Activated naive CD8-positive, alpha-beta T cell treated with anti-CD3 and anti-CD28 coated beads for 36 hours (primary cell): ENCODE results near the gene OCA2. TPM values are rescaled to one million over a fixed set of nuclear protein-coding genes. Genes with fewer than 3 reads are reported as not detected.
A peak's percentile ranks its signal among the peaks of the same experiment; 100 is the strongest.
"Not testable (repeated sequence)": the region's sequence is repeated elsewhere in the genome, so short reads cannot be mapped to it uniquely, and the experiment has no call there.

Experiments used
- DNase-seq: peaks from one replicate; pipeline ENCODE4 v3.0.0; 2021
- H3K27ac Mint-ChIP-seq: one replicate; pipeline ENCODE4 v1.8.0; 2022; ENCODE audit warnings: mild to moderate bottlenecking, moderate library complexity, mixed read lengths
- H3K27me3 Mint-ChIP-seq: one replicate; pipeline ENCODE4 v1.8.0; 2022; ENCODE audit warnings: mild to moderate bottlenecking, mixed read lengths
- H3K36me3 Mint-ChIP-seq: one replicate; pipeline ENCODE4 v1.8.0; 2021; ENCODE audit warnings: mild to moderate bottlenecking, mixed read lengths
- H3K4me1 Mint-ChIP-seq: one replicate; pipeline ENCODE4 v1.8.0; 2021; ENCODE audit warnings: mixed read lengths
- H3K4me3 Mint-ChIP-seq: one replicate; pipeline ENCODE4 v1.8.0; 2022; ENCODE audit warnings: mild to moderate bottlenecking, moderate library complexity, mixed read lengths
- H3K9me3 Mint-ChIP-seq: one replicate; pipeline ENCODE4 v1.8.0; 2022; ENCODE audit warnings: mixed read lengths
- total RNA-seq, 2 experiments: library from RNA; stranded (reverse); gene quantifications; one replicate each; pipeline ENCODE4 v1.2.3, GENCODE V29; 2021

OCA2 gene
- total RNA-seq, 2 experiments from 2014 or later = not detected

- no peak overlapping the region for H3K4me3 Mint-ChIP-seq
- H3K27me3 Mint-ChIP-seq = no peaks in the 10 kb centered on the region
- DNase-seq = no peak
- H3K36me3 Mint-ChIP-seq = peaks cover 13% of the 10 kb centered on the region
- no peaks in the 10 kb centered on the region for H3K4me1 Mint-ChIP-seq
- H3K9me3 Mint-ChIP-seq = no peaks in the 10 kb centered on the region
- no peak overlapping the region for H3K27ac Mint-ChIP-seq
Measured at GRCh38 chr15:28125673-28126651, 26.8 kb upstream of the OCA2 start.

- H3K27ac Mint-ChIP-seq = no peak overlapping the region
- H3K36me3 Mint-ChIP-seq = peaks cover 13% of the 10 kb centered on the region
- no peaks in the 10 kb centered on the region for H3K4me1 Mint-ChIP-seq
- H3K4me3 Mint-ChIP-seq = no peak overlapping the region
- H3K27me3 Mint-ChIP-seq = no peaks in the 10 kb centered on the region
- no peaks in the 10 kb centered on the region for H3K9me3 Mint-ChIP-seq
- DNase-seq = no peak
Measured at GRCh38 chr15:28124841-28125240, 25.7 kb upstream of the OCA2 start.

- H3K27ac Mint-ChIP-seq = no peak overlapping the region
- no peak overlapping the region for H3K4me3 Mint-ChIP-seq
- H3K9me3 Mint-ChIP-seq = no peaks in the 10 kb centered on the region
- no peaks in the 10 kb centered on the region for H3K4me1 Mint-ChIP-seq
- peaks cover 13% of the 10 kb centered on the region for H3K36me3 Mint-ChIP-seq
- no peaks in the 10 kb centered on the region for H3K27me3 Mint-ChIP-seq
- DNase-seq = peak; percentile 30
Measured at GRCh38 chr15:28123408-28124023, 24.4 kb upstream of the OCA2 start.

- no peaks in the 10 kb centered on the region for H3K4me1 Mint-ChIP-seq
- H3K36me3 Mint-ChIP-seq = peaks cover 11% of the 10 kb centered on the region
- no peaks in the 10 kb centered on the region for H3K9me3 Mint-ChIP-seq
- H3K27me3 Mint-ChIP-seq = no peaks in the 10 kb centered on the region
- no peak overlapping the region for H3K4me3 Mint-ChIP-seq
- no peak for DNase-seq
- no peak overlapping the region for H3K27ac Mint-ChIP-seq
Measured at GRCh38 chr15:28122038-28122949, 23.2 kb upstream of the OCA2 start.

GRCh38 chr15:28121577-28121976 is 22.5 kb upstream of the OCA2 start:
- H3K27ac Mint-ChIP-seq, DNase-seq, H3K4me1 Mint-ChIP-seq, H3K9me3 Mint-ChIP-seq, H3K27me3 Mint-ChIP-seq, H3K4me3 Mint-ChIP-seq: not testable (repeated sequence)
- peaks cover 11% of the 10 kb centered on the region for H3K36me3 Mint-ChIP-seq

GRCh38 chr15:28120359-28120640 is 21.2 kb upstream of the OCA2 start:
- H3K27ac Mint-ChIP-seq = no peak overlapping the region
- no peaks in the 10 kb centered on the region for H3K27me3 Mint-ChIP-seq
- no peaks in the 10 kb centered on the region for H3K4me1 Mint-ChIP-seq
- DNase-seq = no peak
- no peaks in the 10 kb centered on the region for H3K9me3 Mint-ChIP-seq
- H3K36me3 Mint-ChIP-seq = peaks cover 11% of the 10 kb centered on the region
- H3K4me3 Mint-ChIP-seq = no peak overlapping the region

GRCh38 chr15:28118531-28118930 is 19.4 kb upstream of the OCA2 start:
- no peaks in the 10 kb centered on the region for H3K4me1 Mint-ChIP-seq
- H3K36me3 Mint-ChIP-seq = peaks cover 12% of the 10 kb centered on the region
- H3K27me3 Mint-ChIP-seq = no peaks in the 10 kb centered on the region
- DNase-seq = no peak
- no peak overlapping the region for H3K4me3 Mint-ChIP-seq
- no peak overlapping the region for H3K27ac Mint-ChIP-seq
- no peaks in the 10 kb centered on the region for H3K9me3 Mint-ChIP-seq

- peaks cover 8% of the 10 kb centered on the region for H3K36me3 Mint-ChIP-seq
- H3K4me3 Mint-ChIP-seq = no peak overlapping the region
- no peaks in the 10 kb centered on the region for H3K9me3 Mint-ChIP-seq
- H3K4me1 Mint-ChIP-seq = no peaks in the 10 kb centered on the region
- no peaks in the 10 kb centered on the region for H3K27me3 Mint-ChIP-seq
- no peak for DNase-seq
- H3K27ac Mint-ChIP-seq = no peak overlapping the region
Measured at GRCh38 chr15:28118083-28118482, 19.0 kb upstream of the OCA2 start.

- Mint-ChIP-seq H3K4me1 (no peaks in the 10 kb centered on the region), H3K9me3 (no peaks in the 10 kb centered on the region), H3K4me3 (no peak overlapping the region), H3K36me3 (peaks cover 6% of the 10 kb centered on the region), H3K27me3 (no peaks in the 10 kb centered on the region), H3K27ac (no peak overlapping the region)
- DNase-seq = no peak
Measured at GRCh38 chr15:28117432-28117990, 18.4 kb upstream of the OCA2 start.

GRCh38 chr15:28116521-28117431 is 17.7 kb upstream of the OCA2 start:
- Mint-ChIP-seq H3K4me1 (no peaks in the 10 kb centered on the region), H3K27me3 (no peaks in the 10 kb centered on the region), H3K4me3 (no peak overlapping the region), H3K9me3 (no peaks in the 10 kb centered on the region), H3K27ac (no peak overlapping the region), H3K36me3 (peaks cover 6% of the 10 kb centered on the region)
- no peak for DNase-seq

GRCh38 chr15:28115871-28116270 is 16.8 kb upstream of the OCA2 start:
- Mint-ChIP-seq H3K27me3 (no peaks in the 10 kb centered on the region), H3K36me3 (peaks cover 2% of the 10 kb centered on the region), H3K4me1 (no peaks in the 10 kb centered on the region), H3K4me3 (no peak overlapping the region), H3K9me3 (no peaks in the 10 kb centered on the region), H3K27ac (no peak overlapping the region)
- no peak for DNase-seq

GRCh38 chr15:28114721-28115622 is 15.9 kb upstream of the OCA2 start:
- no peak for DNase-seq
- H3K9me3 Mint-ChIP-seq = no peaks in the 10 kb centered on the region
- peaks cover 2% of the 10 kb centered on the region for H3K36me3 Mint-ChIP-seq
- no peak overlapping the region for H3K4me3 Mint-ChIP-seq
- no peaks in the 10 kb centered on the region for H3K4me1 Mint-ChIP-seq
- H3K27me3 Mint-ChIP-seq = no peaks in the 10 kb centered on the region
- H3K27ac Mint-ChIP-seq = no peak overlapping the region

GRCh38 chr15:28114114-28114455 is 15.0 kb upstream of the OCA2 start:
- no peak overlapping the region for H3K4me3 Mint-ChIP-seq
- H3K4me1 Mint-ChIP-seq = no peaks in the 10 kb centered on the region
- H3K36me3 Mint-ChIP-seq = peaks cover 2% of the 10 kb centered on the region
- DNase-seq = no peak
- no peak overlapping the region for H3K27ac Mint-ChIP-seq
- no peaks in the 10 kb centered on the region for H3K27me3 Mint-ChIP-seq
- no peaks in the 10 kb centered on the region for H3K9me3 Mint-ChIP-seq
